Activated T-helper 1 cell treated with anti-CD3 and anti-CD28 coated beads, Interleukin-12 subunit alpha, Interleukin-12 subunit beta, Interleukin-2, Interleukin-4 antibody, amounts not matched to agents 30 ng/mL and 10 ng/mL and 1 ng/mL, durations not matched to agents 14 hours and 24 hours and 36 hours (primary cell): ENCODE measurements around the gene PSMB7. TPM values are rescaled to one million over a fixed set of nuclear protein-coding genes. Genes with fewer than 3 reads are reported as not detected.

Experiments
- DNase-seq: peaks from one replicate; pipeline ENCODE4 v3.0.0; 2021; ENCODE audit warnings: low spot score
- H3K27ac Mint-ChIP-seq: one replicate; pipeline ENCODE4 v1.8.0; 2021; ENCODE audit warnings: mild to moderate bottlenecking, mixed read lengths
- H3K27me3 Mint-ChIP-seq: one replicate; pipeline ENCODE4 v1.8.0; 2022; ENCODE audit warnings: mild to moderate bottlenecking, moderate library complexity, mixed read lengths; ENCODE audit not compliant: insufficient read depth
- H3K36me3 Mint-ChIP-seq: one replicate; pipeline ENCODE4 v1.8.0; 2021; ENCODE audit warnings: low read depth, mixed read lengths
- H3K4me1 Mint-ChIP-seq: one replicate; pipeline ENCODE4 v1.8.0; 2021; ENCODE audit warnings: low read depth, mixed read lengths
- H3K4me3 Mint-ChIP-seq: one replicate; pipeline ENCODE4 v1.8.0; 2021; ENCODE audit warnings: mild to moderate bottlenecking, moderate library complexity, mixed read lengths
- H3K9me3 Mint-ChIP-seq: one replicate; pipeline ENCODE4 v1.8.0; 2021; ENCODE audit warnings: mixed read lengths
- intact Hi-C: fragments of 100-400 bp; cut with micrococcal nuclease; formaldehyde crosslinking; loops from one replicate; pipeline ENCODE4 v1.15.1; 2024
- total RNA-seq: library from RNA; stranded (reverse); gene quantifications from 2 replicates; pipeline ENCODE4 v1.2.3, GENCODE V29; 2022

PSMB7 gene
- total RNA-seq, 1 donor from 2014 or later: 206 TPM

GRCh38 chr9:124304285-124304684, 111.0 kb downstream of the PSMB7 start:
- no peak for DNase-seq
- no peak overlapping the region for H3K4me3 Mint-ChIP-seq
- peaks cover 4% of the 10 kb centered on the region for H3K27me3 Mint-ChIP-seq
- no peaks in the 10 kb centered on the region for H3K9me3 Mint-ChIP-seq
- no peaks in the 10 kb centered on the region for H3K36me3 Mint-ChIP-seq
- intact Hi-C loops: no loop called here
- H3K4me1 Mint-ChIP-seq: no peaks in the 10 kb centered on the region
- H3K27ac Mint-ChIP-seq: no peak overlapping the region

- H3K27me3 Mint-ChIP-seq: peaks cover 4% of the 10 kb centered on the region
- H3K4me1 Mint-ChIP-seq: no peaks in the 10 kb centered on the region
- no peak overlapping the region for H3K27ac Mint-ChIP-seq
- intact Hi-C loops: no loop called here
- no peak for DNase-seq
- no peaks in the 10 kb centered on the region for H3K36me3 Mint-ChIP-seq
- no peaks in the 10 kb centered on the region for H3K9me3 Mint-ChIP-seq
- H3K4me3 Mint-ChIP-seq: no peak overlapping the region
These were observed 111.5 kb downstream of the PSMB7 start for GRCh38 chr9:124303762-124304161.

Other genes with a start within 250 kb of the PSMB7 start
- gene NEK6, start 157.5 kb downstream of the PSMB7 start, total RNA-seq: 17.4 and 21.0 TPM in 2 replicates
- not detected in 2 replicates for gene ADGRD2, start 35.0 kb upstream of the PSMB7 start, total RNA-seq
- not detected in 2 replicates for gene NR5A1, start 92.0 kb upstream of the PSMB7 start, total RNA-seq